Measurements from ENCODE around the gene NFE2L3. TPM values are rescaled to one million over a fixed set of nuclear protein-coding genes. Genes with fewer than 3 reads are reported as not detected.
"Not testable (repeated sequence)": the region's sequence is repeated elsewhere in the genome, so short reads cannot be mapped to it uniquely, and the experiment has no call there.

The NFE2L3 gene
- total RNA-seq, 3 donors from 2014 or later, result 34.1 to 53.7 (median 46.5) TPM

GRCh38 chr7:26182706-26183105, 30.7 kb downstream of the NFE2L3 start:
- DNase-seq, result no peak
- Mint-ChIP-seq H3K9me3 (no peaks in the 10 kb centered on the region), H3K27me3 (ENCODE audit: low read depth) (no peaks in the 10 kb centered on the region), H3K4me1 (ENCODE audit: low read depth) (peaks cover 52% of the 10 kb centered on the region), H3K4me3 (no peak overlapping the region), H3K36me3 (ENCODE audit: insufficient read depth) (peaks cover 36% of the 10 kb centered on the region)
- ATAC-seq, result no peak

GRCh38 chr7:26183545-26184280, 31.7 kb downstream of the NFE2L3 start:
- Mint-ChIP-seq H3K36me3 (ENCODE audit: insufficient read depth) (peaks cover 42% of the 10 kb centered on the region), H3K4me1 (ENCODE audit: low read depth) (peaks cover 57% of the 10 kb centered on the region), H3K27me3 (ENCODE audit: low read depth) (no peaks in the 10 kb centered on the region), H3K9me3 (no peaks in the 10 kb centered on the region), H3K4me3 (no peak overlapping the region)
- ATAC-seq, result no peak
- no peak for DNase-seq

GRCh38 chr7:26184281-26185101, 32.5 kb downstream of the NFE2L3 start:
- H3K9me3 Mint-ChIP-seq; H3K4me3 Mint-ChIP-seq; DNase-seq; H3K27me3 Mint-ChIP-seq (ENCODE audit: low read depth); ATAC-seq: not testable (repeated sequence)
- Mint-ChIP-seq H3K36me3 (ENCODE audit: insufficient read depth) (peaks cover 48% of the 10 kb centered on the region), H3K4me1 (ENCODE audit: low read depth) (peaks cover 60% of the 10 kb centered on the region)

GRCh38 chr7:26185131-26185843, 33.3 kb downstream of the NFE2L3 start:
- DNase-seq (no peak), ATAC-seq (peak; percentile 5 to 9)
- Mint-ChIP-seq H3K4me1 (ENCODE audit: low read depth) (peaks cover 64% of the 10 kb centered on the region), H3K4me3 (no peak overlapping the region), H3K9me3 (no peaks in the 10 kb centered on the region), H3K36me3 (ENCODE audit: insufficient read depth) (peaks cover 55% of the 10 kb centered on the region), H3K27me3 (ENCODE audit: low read depth) (no peaks in the 10 kb centered on the region)

- ATAC-seq (no peak), DNase-seq (no peak)
- H3K27me3 Mint-ChIP-seq (ENCODE audit: low read depth), result no peaks in the 10 kb centered on the region
- H3K4me1 Mint-ChIP-seq (ENCODE audit: low read depth), result peaks cover 69% of the 10 kb centered on the region
- H3K9me3 Mint-ChIP-seq, result no peaks in the 10 kb centered on the region
- H3K4me3 Mint-ChIP-seq, result no peak overlapping the region
- peaks cover 60% of the 10 kb centered on the region for H3K36me3 Mint-ChIP-seq (ENCODE audit: insufficient read depth)
Measured at GRCh38 chr7:26185844-26186180, 33.8 kb downstream of the NFE2L3 start.

- ATAC-seq, result peak; percentile 11
Measured at GRCh38 chr7:26186364-26187311, 34.6 kb downstream of the NFE2L3 start.

GRCh38 chr7:26187380-26188205, 35.6 kb downstream of the NFE2L3 start:
- Mint-ChIP-seq H3K36me3 (ENCODE audit: insufficient read depth) (peaks cover 68% of the 10 kb centered on the region), H3K4me3 (no peak overlapping the region), H3K27me3 (ENCODE audit: low read depth) (no peaks in the 10 kb centered on the region), H3K4me1 (ENCODE audit: low read depth) (peaks cover 74% of the 10 kb centered on the region), H3K9me3 (no peaks in the 10 kb centered on the region)
- ATAC-seq (peak; percentile 19 to 23), DNase-seq (no peak)

More at GRCh38 chr7:26186364-26187311, 34.6 kb downstream of the NFE2L3 start:
- H3K9me3 Mint-ChIP-seq, result no peaks in the 10 kb centered on the region
- peak overlapping the region; percentile 21 for H3K4me3 Mint-ChIP-seq
- DNase-seq, result no peak
- peaks cover 60% of the 10 kb centered on the region for H3K36me3 Mint-ChIP-seq (ENCODE audit: insufficient read depth)
- peaks cover 70% of the 10 kb centered on the region for H3K4me1 Mint-ChIP-seq (ENCODE audit: low read depth)
- no peaks in the 10 kb centered on the region for H3K27me3 Mint-ChIP-seq (ENCODE audit: low read depth)

- peak overlapping the region; percentile 47 for H3K4me3 Mint-ChIP-seq
- no peaks in the 10 kb centered on the region for H3K9me3 Mint-ChIP-seq
- H3K36me3 Mint-ChIP-seq (ENCODE audit: insufficient read depth), result peaks cover 76% of the 10 kb centered on the region
- peaks cover 82% of the 10 kb centered on the region for H3K4me1 Mint-ChIP-seq (ENCODE audit: low read depth)
- H3K27me3 Mint-ChIP-seq (ENCODE audit: low read depth), result no peaks in the 10 kb centered on the region
- no peak for DNase-seq
- peak; percentile 13 to 15 for ATAC-seq
Measured at GRCh38 chr7:26188206-26188956, 36.4 kb downstream of the NFE2L3 start.

- H3K9me3 Mint-ChIP-seq, result no peaks in the 10 kb centered on the region
- no peak for DNase-seq
- ATAC-seq, result peak in 1 of 2 donors; percentile 0
- H3K4me1 Mint-ChIP-seq (ENCODE audit: low read depth), result peaks cover 88% of the 10 kb centered on the region
- peaks cover 76% of the 10 kb centered on the region for H3K36me3 Mint-ChIP-seq (ENCODE audit: insufficient read depth)
- H3K27me3 Mint-ChIP-seq (ENCODE audit: low read depth), result no peaks in the 10 kb centered on the region
- H3K4me3 Mint-ChIP-seq, result no peak overlapping the region
Measured at GRCh38 chr7:26188957-26189541, 37.1 kb downstream of the NFE2L3 start.

- ATAC-seq, result no peak
- Mint-ChIP-seq H3K36me3 (ENCODE audit: insufficient read depth) (peaks cover 76% of the 10 kb centered on the region), H3K27me3 (ENCODE audit: low read depth) (no peaks in the 10 kb centered on the region), H3K4me1 (ENCODE audit: low read depth) (peaks cover 93% of the 10 kb centered on the region), H3K4me3 (no peak overlapping the region), H3K9me3 (no peaks in the 10 kb centered on the region)
- DNase-seq, result no peak
Measured at GRCh38 chr7:26189697-26190096, 37.7 kb downstream of the NFE2L3 start.

- Mint-ChIP-seq H3K27me3 (ENCODE audit: low read depth) (no peaks in the 10 kb centered on the region), H3K9me3 (no peaks in the 10 kb centered on the region), H3K4me3 (no peak overlapping the region), H3K36me3 (ENCODE audit: insufficient read depth) (peaks cover 72% of the 10 kb centered on the region), H3K4me1 (ENCODE audit: low read depth) (peaks cover 90% of the 10 kb centered on the region)
- ATAC-seq (no peak), DNase-seq (no peak)
Measured at GRCh38 chr7:26190417-26190869, 38.4 kb downstream of the NFE2L3 start.
